ENCODE results near the gene SNX25. TPM values are rescaled to one million over a fixed set of nuclear protein-coding genes. Genes with fewer than 3 reads are reported as not detected.
"Not testable (repeated sequence)": the region's sequence is repeated elsewhere in the genome, so short reads cannot be mapped to it uniquely, and the experiment has no call there.

Gene SNX25
- total and polyA plus RNA-seq, 4 donors, result 18.3 to 33.5 (median 24.8) TPM

DNA sequence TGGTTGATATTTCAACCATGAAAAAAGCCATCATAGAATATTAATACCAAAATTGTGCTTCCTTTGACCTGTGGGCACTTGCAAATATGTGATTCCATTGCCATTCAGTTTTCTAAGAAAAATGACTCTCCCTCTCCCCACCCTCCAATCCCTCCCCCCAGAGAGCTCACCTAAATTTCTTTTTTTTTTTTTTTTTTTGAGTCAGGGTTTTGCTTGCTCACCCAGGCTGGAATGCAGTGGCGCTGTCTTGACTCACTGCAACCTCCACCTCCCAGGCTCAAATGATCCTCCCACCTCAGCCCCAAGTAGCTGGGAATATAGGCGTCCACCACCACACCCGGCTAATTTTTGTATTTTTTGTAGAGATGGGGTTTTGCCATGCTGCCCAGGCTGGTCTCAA is 47.0 kb downstream of the SNX25 start:
- Histone ChIP-seq H3K27ac (ENCODE audit: low read depth, low read length) (no peak overlapping the region), H3K4me3 (ENCODE audit: low read depth, low read length) (no peak overlapping the region), H3K9me3 (ENCODE audit: control insufficient read depth, insufficient read depth, low read length) (no peaks in the 10 kb centered on the region), H3K36me3 (ENCODE audit: control insufficient read depth, insufficient read depth, low read length) (no peaks in the 10 kb centered on the region), H3K27me3 (ENCODE audit: control insufficient read depth, insufficient read depth, low read length) (no peaks in the 10 kb centered on the region), H3K4me1 (ENCODE audit: control insufficient read depth, insufficient read depth, low read length) (peaks cover 4% of the 10 kb centered on the region)
- no peak for DNase-seq (ENCODE audit: low read depth in 4 of 6, low spot score in 6 of 6)
- 83% methylated on average over 1 of the region's 3 CpGs for WGBS (ENCODE audit: insufficient coverage)

DNA sequence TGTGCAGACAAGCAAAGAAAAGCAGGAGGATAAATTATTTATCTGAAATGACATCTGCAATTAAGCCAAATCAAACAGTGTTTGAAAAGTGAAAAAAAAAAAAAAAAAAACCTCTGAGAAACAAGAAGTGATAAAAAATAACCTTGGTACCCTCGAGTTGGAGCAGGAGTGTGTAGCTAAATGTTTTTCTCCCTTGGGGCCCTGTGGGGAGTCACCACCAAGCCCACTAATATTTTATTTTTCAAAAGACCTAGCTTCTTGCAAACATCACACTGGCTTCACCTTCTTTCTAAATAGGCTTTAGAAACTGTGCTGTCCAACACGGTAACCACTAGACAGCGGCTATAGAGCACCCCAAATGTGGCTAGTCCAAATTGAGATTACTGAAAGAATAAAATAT is 47.7 kb downstream of the SNX25 start:
- H3K4me3 ChIP-seq (ENCODE audit: low read depth, low read length), result no peak overlapping the region
- H3K27me3 ChIP-seq (ENCODE audit: control insufficient read depth, insufficient read depth, low read length), result no peaks in the 10 kb centered on the region
- no peaks in the 10 kb centered on the region for H3K9me3 ChIP-seq (ENCODE audit: control insufficient read depth, insufficient read depth, low read length)
- H3K4me1 ChIP-seq (ENCODE audit: control insufficient read depth, insufficient read depth, low read length), result peaks cover 4% of the 10 kb centered on the region
- no peaks in the 10 kb centered on the region for H3K36me3 ChIP-seq (ENCODE audit: control insufficient read depth, insufficient read depth, low read length)
- H3K27ac ChIP-seq (ENCODE audit: low read depth, low read length), result no peak overlapping the region
- WGBS (ENCODE audit: insufficient coverage), result no CpG with 5 or more reads among the region's 3 CpGs
- no peak for DNase-seq (ENCODE audit: low read depth in 4 of 6, low spot score in 6 of 6)

DNA sequence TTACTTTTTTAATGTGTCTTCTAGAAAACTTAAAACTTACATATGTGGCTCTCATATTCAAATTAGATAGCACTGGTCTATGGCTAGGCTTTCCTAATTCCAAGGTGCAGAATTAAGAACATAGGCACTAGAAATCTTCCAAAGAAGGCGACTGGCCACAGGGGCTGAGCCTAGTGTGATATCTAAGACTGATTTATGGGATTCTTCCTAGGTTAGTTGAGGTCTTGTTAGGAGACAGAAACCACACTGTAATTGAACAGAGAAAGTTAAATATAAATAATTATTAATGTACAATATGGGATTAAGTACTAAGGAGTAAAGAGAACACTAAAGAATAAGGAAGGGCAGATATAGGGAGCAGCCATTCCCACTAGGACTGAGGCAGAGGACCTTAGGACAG is 48.3 kb downstream of the SNX25 start:
- H3K27ac ChIP-seq (ENCODE audit: low read depth, low read length), result no peak overlapping the region
- no peaks in the 10 kb centered on the region for H3K36me3 ChIP-seq (ENCODE audit: control insufficient read depth, insufficient read depth, low read length)
- H3K4me3 ChIP-seq (ENCODE audit: low read depth, low read length), result no peak overlapping the region
- no peaks in the 10 kb centered on the region for H3K27me3 ChIP-seq (ENCODE audit: control insufficient read depth, insufficient read depth, low read length)
- H3K4me1 ChIP-seq (ENCODE audit: control insufficient read depth, insufficient read depth, low read length), result peaks cover 4% of the 10 kb centered on the region
- DNase-seq (ENCODE audit: low read depth in 4 of 6, low spot score in 6 of 6), result no peak
- WGBS (ENCODE audit: insufficient coverage), result no CpG with 5 or more reads among the region's 1 CpG
- no peaks in the 10 kb centered on the region for H3K9me3 ChIP-seq (ENCODE audit: control insufficient read depth, insufficient read depth, low read length)

DNA sequence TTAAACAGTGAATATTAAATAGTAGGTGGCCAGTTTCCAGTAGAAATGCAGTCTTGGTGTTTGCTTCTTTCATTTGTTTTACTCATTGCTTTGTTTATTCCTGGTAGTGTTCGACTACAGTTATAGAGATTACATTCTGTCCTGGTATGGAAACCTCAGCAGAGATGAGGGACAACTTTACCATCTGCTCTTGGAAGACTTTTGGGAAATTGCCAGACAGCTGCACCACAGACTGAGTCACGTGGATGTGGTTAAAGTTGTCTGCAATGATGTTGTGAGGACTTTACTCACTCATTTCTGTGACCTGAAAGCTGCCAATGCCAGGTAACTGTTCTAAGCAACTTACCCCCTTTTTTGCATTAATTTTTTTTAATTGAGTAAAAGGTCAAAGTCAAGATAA is 49.3 kb downstream of the SNX25 start:
- not testable (repeated sequence) for H3K27ac ChIP-seq (ENCODE audit: low read depth, low read length); H3K4me3 ChIP-seq (ENCODE audit: low read depth, low read length); H3K9me3 ChIP-seq (ENCODE audit: control insufficient read depth, insufficient read depth, low read length); H3K27me3 ChIP-seq (ENCODE audit: control insufficient read depth, insufficient read depth, low read length); H3K4me1 ChIP-seq (ENCODE audit: control insufficient read depth, insufficient read depth, low read length); H3K36me3 ChIP-seq (ENCODE audit: control insufficient read depth, insufficient read depth, low read length)
- DNase-seq (ENCODE audit: low read depth in 4 of 6, low spot score in 6 of 6), result peak in 2 of 6 donors; percentile 25 to 79
- WGBS (ENCODE audit: insufficient coverage), result no CpG with 5 or more reads among the region's 2 CpGs

DNA sequence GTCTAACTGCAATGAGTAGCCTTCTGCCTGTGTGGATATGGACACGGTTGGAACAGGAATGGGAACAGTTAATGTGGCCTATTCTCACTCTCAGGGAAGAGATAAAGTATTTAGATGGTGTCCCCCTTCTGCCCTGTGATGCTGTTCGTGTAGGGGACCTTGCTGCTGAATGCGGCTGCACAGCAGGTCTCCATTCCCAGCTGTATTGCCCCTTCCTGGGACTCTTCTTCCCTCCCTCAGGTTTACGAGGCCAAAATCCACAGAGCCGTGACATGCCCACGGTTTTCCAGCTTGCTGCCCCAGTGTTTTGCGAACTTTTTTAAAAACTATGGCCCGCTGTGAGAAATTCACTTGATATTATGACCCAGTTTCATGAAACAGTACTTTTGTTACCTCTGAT is 50.3 kb downstream of the SNX25 start:
- WGBS (ENCODE audit: insufficient coverage), result 64% methylated on average over 6 of the region's 8 CpGs
- H3K36me3 ChIP-seq (ENCODE audit: control insufficient read depth, insufficient read depth, low read length), result no peaks in the 10 kb centered on the region
- peak overlapping the region; percentile 18 for H3K27ac ChIP-seq (ENCODE audit: low read depth, low read length)
- H3K27me3 ChIP-seq (ENCODE audit: control insufficient read depth, insufficient read depth, low read length), result no peaks in the 10 kb centered on the region
- peaks cover 4% of the 10 kb centered on the region for H3K4me1 ChIP-seq (ENCODE audit: control insufficient read depth, insufficient read depth, low read length)
- no peak for DNase-seq (ENCODE audit: low read depth in 4 of 6, low spot score in 6 of 6)
- H3K9me3 ChIP-seq (ENCODE audit: control insufficient read depth, insufficient read depth, low read length), result no peaks in the 10 kb centered on the region
- no peak overlapping the region for H3K4me3 ChIP-seq (ENCODE audit: low read depth, low read length)

DNA sequence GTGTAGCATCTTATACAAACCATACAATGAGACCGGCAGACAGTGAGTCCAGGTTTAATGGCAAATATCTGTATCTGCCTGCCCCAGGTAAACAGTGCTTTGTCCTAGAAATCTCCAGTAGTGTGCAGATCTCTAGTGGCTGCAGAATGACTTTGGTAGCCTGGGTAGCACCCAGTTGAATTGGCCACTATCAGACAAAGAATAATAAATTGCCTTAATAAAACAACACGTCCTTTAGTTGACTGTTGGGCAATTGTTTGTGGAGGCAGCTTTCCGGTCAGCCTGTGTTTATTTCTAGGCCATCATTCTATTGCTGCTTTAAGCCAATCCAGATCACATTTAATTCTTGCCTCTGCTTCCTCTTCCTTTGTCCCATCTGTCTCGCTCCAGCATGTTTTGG is 52.5 kb downstream of the SNX25 start:
- H3K27ac ChIP-seq (ENCODE audit: low read depth, low read length), result no peak overlapping the region
- WGBS (ENCODE audit: insufficient coverage), result no CpG with 5 or more reads among the region's 4 CpGs

DNA sequence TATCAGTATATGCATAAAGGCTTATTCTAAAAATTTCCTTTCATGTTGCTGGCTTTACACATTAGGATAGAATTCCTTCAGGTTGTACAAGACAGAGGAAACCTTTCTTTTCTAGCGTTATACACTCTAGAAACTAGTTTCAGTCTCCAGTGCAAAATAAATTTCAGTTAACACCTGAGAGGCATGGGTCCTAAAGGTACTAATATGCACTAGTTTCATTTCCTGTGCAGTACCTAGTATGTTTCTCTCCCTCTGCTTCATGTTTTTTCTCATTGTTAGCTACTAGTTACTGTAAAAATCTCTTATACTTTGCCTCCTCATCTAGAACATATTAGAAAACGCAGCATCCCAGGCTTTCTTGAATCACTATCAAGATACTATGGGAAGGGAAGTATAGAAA is 54.0 kb downstream of the SNX25 start:
- no peaks in the 10 kb centered on the region for H3K4me1 ChIP-seq (ENCODE audit: control insufficient read depth, insufficient read depth, low read length)
- DNase-seq (ENCODE audit: low read depth in 4 of 6, low spot score in 6 of 6), result no peak
- H3K27ac ChIP-seq (ENCODE audit: low read depth, low read length), result no peak overlapping the region
- no CpG with 5 or more reads among the region's 2 CpGs for WGBS (ENCODE audit: insufficient coverage)
- H3K27me3 ChIP-seq (ENCODE audit: control insufficient read depth, insufficient read depth, low read length), result no peaks in the 10 kb centered on the region
- H3K4me3 ChIP-seq (ENCODE audit: low read depth, low read length), result no peak overlapping the region
- H3K36me3 ChIP-seq (ENCODE audit: control insufficient read depth, insufficient read depth, low read length), result peaks cover 2% of the 10 kb centered on the region
- H3K9me3 ChIP-seq (ENCODE audit: control insufficient read depth, insufficient read depth, low read length), result no peaks in the 10 kb centered on the region

More for the DNA sequence above, 52.5 kb downstream of the SNX25 start:
- Histone ChIP-seq H3K4me3 (ENCODE audit: low read depth, low read length) (no peak overlapping the region), H3K27me3 (ENCODE audit: control insufficient read depth, insufficient read depth, low read length) (no peaks in the 10 kb centered on the region), H3K4me1 (ENCODE audit: control insufficient read depth, insufficient read depth, low read length) (peaks cover 4% of the 10 kb centered on the region), H3K9me3 (ENCODE audit: control insufficient read depth, insufficient read depth, low read length) (no peaks in the 10 kb centered on the region), H3K36me3 (ENCODE audit: control insufficient read depth, insufficient read depth, low read length) (no peaks in the 10 kb centered on the region)
- DNase-seq (ENCODE audit: low read depth in 4 of 6, low spot score in 6 of 6), result peak in 1 of 6 donors; percentile 52

DNA sequence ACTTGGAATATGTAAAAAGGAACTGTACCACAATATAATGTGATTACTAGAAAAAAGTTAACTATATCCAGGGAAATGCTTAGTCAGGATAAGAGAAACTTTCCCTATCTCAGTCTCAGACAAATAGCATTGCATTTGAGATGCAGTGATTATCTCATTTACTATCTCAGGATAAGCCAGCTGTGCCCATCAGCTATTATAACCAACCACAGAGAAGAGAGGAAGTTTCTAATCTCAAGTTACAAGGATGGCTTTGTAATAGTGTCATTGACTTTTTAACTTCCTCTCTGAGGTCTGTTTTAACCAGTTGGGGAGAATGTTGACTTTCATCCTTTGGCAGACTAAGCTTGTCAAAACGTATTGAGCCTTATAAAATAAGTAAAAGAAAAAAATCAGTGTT is 56.5 kb downstream of the SNX25 start:
- H3K27me3 ChIP-seq (ENCODE audit: control insufficient read depth, insufficient read depth, low read length), result no peaks in the 10 kb centered on the region
- DNase-seq (ENCODE audit: low read depth in 4 of 6, low spot score in 6 of 6), result no peak
- H3K4me3 ChIP-seq (ENCODE audit: low read depth, low read length), result no peak overlapping the region
- H3K4me1 ChIP-seq (ENCODE audit: control insufficient read depth, insufficient read depth, low read length), result no peaks in the 10 kb centered on the region
- WGBS (ENCODE audit: insufficient coverage), result no CpG with 5 or more reads among the region's 1 CpG
- H3K9me3 ChIP-seq (ENCODE audit: control insufficient read depth, insufficient read depth, low read length), result no peaks in the 10 kb centered on the region
- H3K36me3 ChIP-seq (ENCODE audit: control insufficient read depth, insufficient read depth, low read length), result peaks cover 2% of the 10 kb centered on the region
- H3K27ac ChIP-seq (ENCODE audit: low read depth, low read length), result no peak overlapping the region

DNA sequence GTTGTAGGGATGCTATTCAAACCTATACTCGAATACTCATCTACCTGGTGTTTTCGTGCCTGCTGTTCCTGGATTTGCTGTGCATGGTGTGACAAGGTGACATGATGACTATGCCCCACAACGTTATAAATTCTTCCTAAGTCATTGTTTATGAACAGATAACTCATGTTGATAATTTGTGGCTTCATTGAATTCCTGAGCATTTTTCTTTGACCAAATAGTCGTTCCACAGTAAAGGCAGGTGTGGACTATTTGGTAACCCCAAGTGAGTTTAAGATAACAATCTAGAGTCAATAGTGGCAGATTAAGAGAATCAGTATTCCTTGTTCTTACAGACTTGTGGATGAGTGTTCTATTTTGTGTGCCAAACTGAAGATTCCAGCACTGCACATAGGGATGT is 59.9 kb downstream of the SNX25 start:
- Histone ChIP-seq H3K36me3 (ENCODE audit: control insufficient read depth, insufficient read depth, low read length) (peaks cover 2% of the 10 kb centered on the region), H3K9me3 (ENCODE audit: control insufficient read depth, insufficient read depth, low read length) (no peaks in the 10 kb centered on the region), H3K27ac (ENCODE audit: low read depth, low read length) (no peak overlapping the region), H3K4me1 (ENCODE audit: control insufficient read depth, insufficient read depth, low read length) (no peaks in the 10 kb centered on the region), H3K4me3 (ENCODE audit: low read depth, low read length) (no peak overlapping the region), H3K27me3 (ENCODE audit: control insufficient read depth, insufficient read depth, low read length) (no peaks in the 10 kb centered on the region)
- WGBS (ENCODE audit: insufficient coverage), result 100% methylated on average over 1 of the region's 4 CpGs
- no peak for DNase-seq (ENCODE audit: low read depth in 4 of 6, low spot score in 6 of 6)

DNA sequence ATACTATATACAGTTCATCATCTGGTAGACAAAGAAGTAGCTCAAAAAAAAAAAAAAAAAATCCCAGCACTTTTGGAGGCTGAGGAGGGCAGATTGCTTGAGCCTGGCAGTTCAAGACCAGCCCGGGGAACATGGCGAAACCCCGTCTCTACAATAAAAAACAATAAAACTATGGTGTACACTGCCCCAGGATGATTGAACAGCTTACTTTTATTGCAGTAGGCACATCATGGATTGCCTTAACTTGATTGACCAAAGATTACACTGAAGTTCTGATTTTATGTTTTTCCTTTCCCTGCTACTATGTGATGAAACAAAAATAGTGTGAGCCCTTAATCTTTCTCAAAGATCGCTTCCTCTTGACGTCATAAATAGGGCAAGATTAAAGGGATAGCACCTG is 60.6 kb downstream of the SNX25 start:
- peaks cover 2% of the 10 kb centered on the region for H3K36me3 ChIP-seq (ENCODE audit: control insufficient read depth, insufficient read depth, low read length)
- no peak overlapping the region for H3K27ac ChIP-seq (ENCODE audit: low read depth, low read length)
- no peak overlapping the region for H3K4me3 ChIP-seq (ENCODE audit: low read depth, low read length)
- no peaks in the 10 kb centered on the region for H3K4me1 ChIP-seq (ENCODE audit: control insufficient read depth, insufficient read depth, low read length)
- no peak for DNase-seq (ENCODE audit: low read depth in 4 of 6, low spot score in 6 of 6)
- WGBS (ENCODE audit: insufficient coverage), result 94% methylated on average over 3 of the region's 5 CpGs
- H3K9me3 ChIP-seq (ENCODE audit: control insufficient read depth, insufficient read depth, low read length), result no peaks in the 10 kb centered on the region
- H3K27me3 ChIP-seq (ENCODE audit: control insufficient read depth, insufficient read depth, low read length), result no peaks in the 10 kb centered on the region
